HS-27A (cell line): Measurements from ENCODE around the gene CYP27B1.
"Not testable (repeated sequence)": the region's sequence is repeated elsewhere in the genome, so short reads cannot be mapped to it uniquely, and the experiment has no call there.

Source experiments
- DNase-seq: peaks from one replicate; pipeline ENCODE4 v3.0.0-alpha.2; 2012; ENCODE audit warnings: low read depth, missing footprints

CYP27B1 gene

DNA sequence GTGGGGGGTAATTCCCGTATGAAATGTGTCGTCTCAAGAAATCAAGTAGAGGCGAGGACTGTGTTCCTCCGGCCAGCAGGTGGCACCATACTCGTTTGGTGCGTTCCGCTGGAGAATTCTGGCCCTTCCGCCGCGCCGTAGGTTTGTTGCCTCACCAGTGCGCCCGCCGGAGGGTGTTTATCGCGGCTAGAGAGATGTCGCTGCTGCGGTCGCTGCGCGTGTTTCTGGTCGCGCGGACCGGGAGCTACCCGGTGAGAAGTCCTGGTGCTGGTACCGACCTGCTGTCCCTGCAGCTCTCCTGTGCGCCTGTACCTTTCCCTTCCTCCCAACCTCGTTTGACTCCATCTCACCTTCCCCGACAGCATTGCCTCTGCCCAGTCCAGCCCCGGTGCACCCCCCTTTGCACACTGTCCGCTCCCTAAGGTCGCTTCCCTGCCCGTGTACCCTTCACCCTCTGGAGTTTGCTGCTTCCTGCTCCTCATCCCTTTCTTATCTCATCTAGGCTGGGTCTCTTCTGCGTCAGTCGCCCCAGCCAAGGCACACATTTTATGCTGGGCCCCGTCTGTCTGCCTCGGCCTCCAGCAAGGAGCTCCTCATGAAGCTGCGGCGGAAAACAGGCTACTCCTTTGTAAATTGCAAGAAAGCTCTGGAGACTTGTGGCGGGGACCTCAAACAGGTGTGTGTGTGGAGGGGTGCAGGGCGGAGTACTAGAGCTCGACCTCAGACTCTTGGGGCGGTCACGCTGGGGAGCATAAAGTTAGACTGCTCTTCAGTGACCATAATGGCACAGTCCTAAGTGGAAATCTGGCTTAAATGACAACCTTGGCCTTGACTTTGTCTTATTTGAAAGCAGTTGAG lies 16.0 kb upstream of the CYP27B1 start, which contains the start of gene TSFM:
Gene TSFM (plus strand): TSS at position 180 of the 858 bp plus-strand sequence. CDS start 15 bp downstream, at position 195.
- peak; percentile 76 for DNase-seq

- no peak for DNase-seq
Measured at GRCh38 chr12:57782243-57782607, 15.3 kb upstream of the CYP27B1 start.

DNA sequence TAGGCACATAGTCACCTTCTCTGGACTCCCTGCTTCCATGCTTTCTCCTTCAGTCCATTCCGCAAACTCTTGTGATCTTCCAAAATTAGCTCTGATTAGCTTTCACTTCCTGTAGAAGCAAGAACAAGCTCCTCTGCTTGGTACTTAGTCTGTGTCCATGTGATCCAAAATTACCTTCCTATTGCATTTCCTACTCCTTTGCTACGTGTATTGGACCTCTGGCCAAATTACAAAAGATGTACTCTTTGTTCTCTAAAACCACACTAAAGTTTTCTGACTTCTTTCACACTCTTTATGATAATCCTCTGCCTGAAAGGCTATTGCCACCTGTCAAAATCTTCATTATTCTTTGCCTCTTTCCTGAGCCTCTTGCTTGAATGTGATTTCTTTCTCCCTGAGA lies 14.9 kb upstream of the CYP27B1 start:
- no peak for DNase-seq

GRCh38 chr12:57781244-57781643 lies 14.4 kb upstream of the CYP27B1 start:
- no peak for DNase-seq

DNA sequence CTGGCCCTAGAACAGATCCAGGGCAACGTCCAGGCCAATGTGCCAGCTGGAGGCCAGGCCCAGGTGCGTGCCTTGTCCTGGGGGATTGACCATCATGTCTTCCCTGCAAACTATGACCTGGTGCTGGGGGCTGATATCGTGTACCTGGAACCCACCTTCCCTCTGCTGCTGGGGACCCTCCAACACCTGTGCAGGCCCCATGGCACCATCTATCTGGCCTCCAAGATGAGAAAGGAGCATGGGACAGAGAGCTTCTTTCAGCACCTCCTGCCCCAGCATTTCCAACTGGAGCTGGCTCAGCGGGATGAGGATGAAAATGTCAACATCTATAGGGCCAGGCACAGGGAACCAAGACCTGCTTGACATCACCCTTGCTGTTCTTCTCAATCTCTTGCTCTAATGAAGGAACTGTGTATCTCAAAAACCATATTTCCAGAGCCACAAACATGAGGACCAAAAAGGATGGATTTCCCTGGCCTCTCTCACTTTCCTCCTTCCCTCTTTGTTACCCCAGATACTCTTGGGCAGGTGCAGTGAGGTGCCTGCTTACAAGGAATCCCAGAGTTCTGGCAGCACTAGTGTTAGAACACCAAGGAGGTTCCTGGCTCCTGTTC lies 13.5 kb upstream of the CYP27B1 start:
- DNase-seq, result no peak

GRCh38 chr12:57779736-57780135 lies 12.9 kb upstream of the CYP27B1 start:
- DNase-seq, result no peak

DNA sequence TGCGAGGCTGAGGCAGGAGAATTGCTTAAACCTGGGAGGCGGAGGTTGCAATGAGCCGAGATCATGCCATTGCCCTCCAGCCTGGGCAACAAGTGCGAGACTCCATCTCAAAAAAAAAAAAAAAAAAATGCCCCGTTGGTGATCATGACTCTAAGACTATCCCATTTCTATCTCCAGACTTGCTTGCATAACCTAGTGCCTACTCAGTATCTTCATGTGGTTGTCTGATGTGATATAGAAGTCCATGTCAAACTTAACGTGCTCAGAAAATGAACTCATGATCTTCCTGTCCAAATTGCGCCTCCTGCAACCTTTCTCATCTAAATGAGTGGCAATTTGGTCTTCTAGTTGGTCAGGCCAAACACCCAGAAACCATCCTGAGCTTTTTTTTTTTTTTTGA lies 11.0 kb upstream of the CYP27B1 start:
- DNase-seq, result no peak

DNA sequence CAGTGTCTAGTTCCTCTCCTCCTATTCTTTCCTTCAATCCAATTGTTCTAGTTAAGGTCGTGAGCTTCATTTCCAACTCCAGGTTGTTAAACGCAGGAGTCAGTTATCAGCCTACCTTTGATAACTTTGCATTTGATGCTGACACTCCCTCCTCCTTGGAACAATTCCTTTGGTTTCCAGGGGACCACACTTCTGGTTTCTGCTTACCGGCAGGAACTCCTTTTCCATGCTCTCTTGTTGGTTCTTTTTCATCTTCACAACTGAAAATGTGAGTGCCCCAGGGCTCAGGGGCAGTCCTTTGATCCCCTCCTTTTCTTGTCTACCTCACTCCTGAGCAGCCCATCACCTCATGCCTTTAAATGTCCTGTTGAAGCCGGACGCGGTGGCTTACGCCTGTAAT lies 10.5 kb upstream of the CYP27B1 start:
- no peak for DNase-seq

- no peak for DNase-seq
Measured at GRCh38 chr12:57776247-57776587, 9.3 kb upstream of the CYP27B1 start.

- no peak for DNase-seq
Measured at GRCh38 chr12:57775563-57776246, 8.8 kb upstream of the CYP27B1 start.

- DNase-seq, result no peak
Measured at GRCh38 chr12:57775044-57775443, 8.2 kb upstream of the CYP27B1 start.

DNA sequence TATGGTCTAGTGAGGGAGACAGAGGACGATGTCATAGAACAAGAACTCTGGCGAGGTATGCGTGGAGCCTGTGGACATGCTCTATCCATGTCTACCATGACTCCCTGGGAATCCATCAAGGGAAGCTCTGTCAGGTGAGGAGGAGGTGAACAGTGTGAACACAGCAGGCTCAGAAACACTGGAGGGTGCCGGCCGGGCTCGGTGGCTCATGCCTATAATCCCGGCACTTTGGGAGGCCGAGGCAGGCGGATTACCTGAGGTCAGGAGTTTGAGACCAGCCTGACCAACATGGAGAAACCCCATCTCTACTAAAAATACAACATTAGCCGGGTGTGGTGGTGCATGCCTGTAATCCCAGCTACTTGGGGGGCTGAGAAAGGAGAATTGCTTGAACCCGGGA lies 7.8 kb upstream of the CYP27B1 start:
- DNase-seq, result not testable (repeated sequence)

DNA sequence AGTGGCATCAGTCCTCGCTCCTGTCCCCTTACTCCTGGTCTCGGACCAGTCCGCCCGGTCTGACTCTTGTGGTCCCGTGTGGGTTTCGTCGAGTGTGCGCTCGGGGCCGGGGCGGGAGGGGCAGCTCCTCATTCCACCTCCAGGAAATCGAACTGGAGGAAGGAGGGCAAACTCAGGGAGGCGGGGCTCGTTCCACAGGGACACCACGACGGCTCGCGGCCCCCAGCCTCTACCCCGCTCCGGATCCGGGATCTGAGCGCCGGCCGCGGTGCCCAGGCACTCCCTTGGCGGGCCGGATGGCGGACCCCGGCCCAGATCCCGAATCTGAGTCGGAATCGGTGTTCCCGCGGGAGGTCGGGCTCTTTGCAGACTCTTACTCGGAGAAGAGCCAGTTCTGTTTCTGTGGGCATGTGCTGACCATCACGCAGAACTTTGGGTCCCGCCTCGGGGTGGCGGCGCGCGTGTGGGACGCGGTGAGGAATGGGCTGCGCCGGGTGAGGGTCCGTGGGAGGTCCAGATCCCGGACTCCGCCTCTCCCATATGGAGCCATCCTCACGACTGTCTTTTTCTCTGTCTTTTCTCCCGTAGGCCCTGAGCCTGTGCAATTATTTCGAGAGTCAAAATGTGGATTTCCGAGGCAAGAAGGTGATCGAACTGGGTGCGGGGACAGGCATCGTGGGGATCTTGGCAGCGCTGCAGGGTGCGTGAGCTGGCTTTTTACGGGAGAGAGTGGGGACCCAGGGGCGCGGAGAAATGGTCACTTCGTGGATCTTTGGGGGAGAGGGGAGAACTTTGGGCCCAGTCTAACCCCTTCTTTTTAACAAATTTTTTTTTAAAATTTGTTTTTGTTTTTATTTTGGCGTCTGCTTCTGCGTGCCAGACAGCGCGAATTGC lies 5.8 kb upstream of the CYP27B1 start, which contains the start of gene EEF1AKMT3:
Gene EEF1AKMT3 (plus strand): TSS at position 186 of the 894 bp plus-strand sequence. CDS start 111 bp downstream, at position 297.
- no peak for DNase-seq

- peak; percentile 98 for DNase-seq
Measured at GRCh38 chr12:57771873-57772428, 5.1 kb upstream of the CYP27B1 start, which contains the start of gene METTL1. METTL1 (minus strand) TSS chr12:57772105; CDS start chr12:57772083, 22 bp downstream.

GRCh38 chr12:57771236-57771872 lies 4.5 kb upstream of the CYP27B1 start:
- no peak for DNase-seq

DNA sequence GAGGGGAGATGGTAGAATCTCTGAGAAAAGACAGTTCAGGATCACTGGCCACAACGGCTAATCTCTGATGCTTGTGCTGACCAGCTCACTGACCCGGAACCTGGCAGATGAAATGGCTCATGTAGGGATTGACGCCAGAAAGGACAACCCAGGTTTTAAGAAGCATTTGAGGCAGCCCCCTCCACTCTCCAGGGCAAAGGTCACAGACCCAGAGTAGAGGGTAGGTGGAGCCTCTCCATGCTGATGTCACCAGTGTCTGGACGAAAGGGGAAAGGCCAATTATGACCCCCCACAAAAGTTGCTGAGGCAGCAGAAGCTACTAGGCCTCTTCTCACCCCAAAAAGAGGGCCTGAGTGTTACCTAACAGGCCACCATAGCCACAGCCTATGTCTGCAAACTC lies 3.9 kb upstream of the CYP27B1 start:
- DNase-seq, result no peak

- no peak for DNase-seq
Measured at GRCh38 chr12:57769594-57769993, 2.7 kb upstream of the CYP27B1 start.

- DNase-seq, result no peak
Measured at GRCh38 chr12:57767876-57768275, 998 bp upstream of the CYP27B1 start.

DNA sequence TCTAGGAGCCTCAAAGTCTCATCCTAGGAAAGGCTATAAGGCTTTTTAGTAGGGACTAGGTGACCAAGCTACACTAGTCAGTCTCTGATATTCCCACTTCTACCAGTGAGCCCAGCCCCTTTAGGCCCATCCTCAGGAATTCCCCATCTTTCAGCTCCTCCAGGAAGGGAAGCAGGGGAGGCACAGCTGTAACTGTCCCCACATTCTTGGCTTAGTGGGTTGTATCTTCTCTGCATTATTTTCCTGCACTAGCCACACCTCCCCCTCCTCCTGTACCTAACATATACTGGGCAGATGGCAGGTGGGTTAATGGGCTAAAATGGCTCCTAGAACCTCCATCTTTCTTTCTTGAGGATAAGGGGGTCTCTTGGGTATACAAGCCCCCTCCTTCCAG lies 424 bp upstream of the CYP27B1 start:
- no peak for DNase-seq

DNA sequence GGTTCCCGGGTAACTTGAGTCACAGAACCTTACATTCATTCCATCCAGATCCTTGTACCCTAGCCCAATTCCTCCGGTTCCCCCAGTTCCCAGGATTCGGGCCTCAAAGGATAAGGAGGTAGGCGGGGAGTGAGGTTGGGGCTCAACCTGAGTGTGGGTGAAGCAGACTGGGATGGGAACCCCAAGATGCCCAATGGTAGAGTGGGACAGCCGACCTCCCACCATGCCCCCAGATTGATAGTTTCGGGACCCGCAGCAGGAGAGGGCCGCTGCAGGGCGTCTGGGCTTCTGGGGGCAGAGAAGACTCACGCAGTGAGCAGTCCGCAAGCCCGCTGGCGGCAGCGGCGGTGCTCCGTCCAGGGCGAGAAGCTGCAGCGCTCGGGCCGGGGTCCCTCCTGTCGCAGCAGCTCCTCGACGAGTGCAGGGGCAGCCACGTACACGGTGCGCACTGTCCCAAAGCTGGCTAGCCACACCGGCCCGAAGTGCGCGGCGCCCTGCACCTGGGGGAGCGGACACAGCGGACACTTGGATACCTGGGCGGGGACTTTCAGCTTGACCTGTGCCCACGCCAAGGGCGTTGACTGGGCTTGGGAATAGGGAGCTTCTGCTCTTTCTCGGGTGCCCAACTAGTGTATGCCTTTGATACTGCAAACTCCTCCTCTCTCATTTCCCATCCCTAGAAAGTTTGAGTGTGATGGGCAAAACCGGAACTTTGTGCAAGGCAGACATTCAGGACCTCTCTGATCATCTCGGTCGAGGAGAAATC lies 997 bp downstream of the CYP27B1 start:
- no peak for DNase-seq
